GM18499 (cell line): ENCODE data around the gene MOV10L1.
"Not testable (repeated sequence)": the region's sequence is repeated elsewhere in the genome, so short reads cannot be mapped to it uniquely, and the experiment has no call there.

Experiments used
- ATAC-seq: cut with Tn5 transposase; IDR thresholded peaks from one replicate; pipeline ENCODE4 v1.9.1; 2021; ENCODE audit warnings: moderate number of reproducible peaks; ENCODE audit not compliant: insufficient read depth, unreplicated experiment

MOV10L1 gene

DNA sequence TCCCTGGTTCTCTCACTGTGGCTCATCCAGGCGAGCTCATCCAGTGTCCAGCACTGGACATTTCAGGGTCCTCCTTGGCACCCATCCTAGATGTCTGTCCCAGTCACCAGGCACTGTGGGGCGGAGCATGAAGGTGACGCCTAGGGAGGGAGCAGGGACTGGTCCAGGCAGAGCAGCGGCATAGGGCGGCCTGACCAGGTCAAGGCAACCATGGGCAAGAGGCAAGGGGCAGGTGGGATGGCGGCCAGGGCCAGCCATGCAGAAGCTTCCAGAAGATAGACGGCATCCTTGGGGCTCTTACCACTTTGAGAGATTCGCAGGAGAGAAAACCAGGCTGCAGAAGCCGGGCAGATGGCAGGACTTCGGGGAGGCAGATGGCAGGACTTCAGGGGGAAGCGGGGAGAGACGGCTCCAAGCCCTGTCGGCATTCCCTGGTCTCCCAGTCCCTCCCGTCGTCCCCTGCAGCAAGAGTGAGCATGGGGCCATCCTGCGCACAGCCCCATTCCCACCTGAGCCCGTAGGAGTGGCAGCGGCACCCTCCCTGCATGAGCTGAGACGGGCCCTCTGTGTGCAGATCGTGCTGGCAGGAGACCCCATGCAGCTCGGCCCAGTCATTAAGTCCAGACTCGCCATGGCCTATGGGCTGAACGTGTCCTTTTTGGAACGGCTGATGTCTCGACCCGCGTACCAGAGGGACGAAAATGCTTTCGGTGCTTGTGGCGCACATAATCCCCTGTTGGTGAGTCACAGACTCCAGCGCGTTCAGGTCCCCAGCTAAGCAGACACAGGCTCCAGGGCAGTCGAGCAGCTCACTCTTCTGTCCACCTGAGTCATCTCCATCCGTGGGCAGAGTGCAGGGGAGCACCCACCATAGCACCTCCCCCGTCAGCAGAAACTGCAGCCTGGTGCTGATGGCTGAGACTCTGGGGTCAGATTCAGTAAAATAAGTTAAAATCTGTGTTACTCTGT is 60.6 kb downstream of the MOV10L1 start:
- no peak for ATAC-seq

DNA sequence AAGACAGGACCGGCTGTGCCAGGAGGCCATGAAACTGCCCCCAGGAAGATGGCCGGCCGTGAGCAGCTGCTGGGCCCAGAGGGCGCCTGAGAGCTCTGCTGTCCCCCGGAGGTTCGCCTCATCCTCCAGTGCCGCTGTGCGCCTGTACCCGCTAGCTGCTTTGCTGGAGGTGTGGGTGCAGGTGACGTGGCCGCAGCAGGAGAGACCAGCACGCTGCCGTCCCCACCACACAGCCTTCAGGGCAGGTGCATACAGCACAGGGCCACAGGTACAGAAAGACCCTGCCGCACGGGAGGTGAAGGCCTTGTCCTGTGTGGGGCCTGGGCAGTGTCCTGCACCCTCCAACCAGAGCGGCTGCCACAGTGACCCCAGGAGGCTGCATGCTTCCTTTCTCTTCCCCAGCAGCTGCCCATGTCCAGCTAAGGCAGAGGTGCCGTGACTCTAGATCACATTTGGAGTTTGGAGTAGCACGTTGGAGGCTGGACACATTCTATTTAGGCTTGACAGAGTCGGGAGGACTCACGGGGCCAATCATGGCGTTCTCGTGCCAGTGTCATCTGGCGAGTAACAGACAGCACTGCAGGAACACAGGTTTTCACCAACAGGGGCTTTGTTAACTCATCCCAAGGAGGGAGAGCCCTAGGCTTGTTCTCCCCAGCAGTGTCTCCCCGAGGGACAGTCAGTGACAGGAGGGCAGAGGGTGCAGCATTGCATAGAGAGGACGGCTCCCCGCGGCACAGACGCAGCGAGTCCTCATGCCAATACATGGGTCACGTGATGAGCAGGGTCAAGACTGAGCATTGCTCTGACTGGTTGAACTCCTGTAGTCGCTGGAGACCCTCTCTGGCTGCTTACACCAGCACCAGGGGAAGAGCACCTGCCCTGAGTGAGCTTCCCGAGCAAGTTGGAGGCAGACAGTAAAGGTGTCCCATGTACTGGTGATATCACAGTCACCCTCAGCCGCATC is 62.0 kb downstream of the MOV10L1 start:
- ATAC-seq = no peak

DNA sequence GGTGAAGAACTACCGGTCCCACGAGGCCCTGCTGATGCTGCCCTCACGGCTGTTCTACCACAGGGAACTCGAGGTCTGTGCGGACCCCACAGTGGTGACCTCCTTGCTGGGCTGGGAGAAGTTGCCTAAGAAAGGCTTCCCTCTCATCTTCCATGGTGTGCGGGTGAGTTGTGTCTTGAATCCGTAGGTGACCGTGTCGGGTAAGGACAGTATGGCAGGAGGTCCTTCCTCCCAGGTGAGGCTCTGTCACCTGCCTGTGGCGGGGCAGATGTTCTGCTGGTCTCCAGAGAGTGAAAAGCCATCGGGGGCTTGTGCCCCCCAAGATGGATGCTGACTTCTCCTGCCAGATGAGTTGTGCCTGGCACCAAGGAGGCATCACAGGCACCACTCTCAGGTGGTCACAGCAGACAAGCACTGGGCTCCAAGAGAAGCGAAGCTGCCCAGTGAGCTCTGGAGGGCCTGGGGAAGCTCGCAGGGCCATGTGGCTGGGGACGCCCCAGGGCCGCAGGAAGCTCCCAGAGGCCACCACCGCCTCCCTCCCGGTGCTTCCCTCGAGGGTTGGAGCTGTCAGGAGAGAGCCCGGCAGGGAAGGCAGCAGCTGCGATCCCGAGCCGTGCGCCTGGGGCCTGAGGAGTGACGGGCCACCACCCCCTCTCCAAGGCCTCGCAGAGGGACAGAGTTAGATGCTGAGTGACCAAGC is 63.4 kb downstream of the MOV10L1 start:
- no peak for ATAC-seq

DNA sequence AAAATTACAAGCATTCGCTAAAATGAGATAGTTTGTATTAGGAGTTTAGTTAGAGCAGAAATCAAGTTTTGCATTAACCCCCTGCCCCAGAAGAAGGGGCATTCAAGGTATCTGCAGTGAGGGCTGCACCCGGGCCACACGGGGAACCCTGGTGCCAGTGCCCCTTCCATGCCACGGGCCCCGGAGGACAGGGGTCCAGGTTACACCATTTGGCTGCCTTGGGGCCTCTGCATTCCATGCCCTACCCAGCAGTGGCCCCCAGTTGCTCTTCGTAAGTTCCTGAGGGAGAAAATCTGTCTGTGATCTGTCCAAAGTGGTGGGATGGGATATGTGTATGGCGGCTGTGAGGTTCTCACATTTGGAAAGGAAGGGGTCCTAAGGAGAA is 63.9 kb downstream of the MOV10L1 start:
- no peak for ATAC-seq

DNA sequence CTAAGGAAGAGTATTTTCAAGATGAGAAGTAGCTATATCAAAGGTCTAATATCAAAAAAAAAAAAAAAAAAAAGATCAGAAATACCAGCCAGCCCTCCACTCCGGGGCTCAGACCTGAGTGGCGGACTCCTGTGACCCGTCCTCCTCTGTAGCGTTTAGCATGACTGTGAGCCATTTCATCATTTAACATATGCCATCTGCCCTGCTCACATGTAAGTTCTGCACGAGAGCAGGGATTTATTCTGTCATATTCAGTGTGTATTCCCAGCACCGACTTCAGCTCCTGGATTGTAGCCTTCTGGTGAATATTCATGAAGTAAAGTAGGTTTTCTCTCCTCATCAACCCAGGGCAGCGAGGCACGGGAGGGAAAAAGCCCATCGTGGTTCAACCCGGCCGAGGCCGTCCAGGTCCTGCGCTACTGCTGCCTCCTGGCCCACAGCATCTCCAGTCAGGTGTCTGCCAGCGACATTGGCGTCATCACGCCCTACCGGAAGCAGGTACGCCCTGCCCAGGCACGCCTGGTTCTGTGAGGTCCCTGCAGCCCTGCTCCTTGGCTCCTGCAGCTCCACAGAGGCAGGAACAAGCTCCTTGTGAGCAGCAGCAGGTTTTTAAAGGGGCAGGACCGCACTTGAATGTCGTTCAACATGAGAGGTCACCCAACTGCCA is 68.0 kb downstream of the MOV10L1 start:
- ATAC-seq = no peak

DNA sequence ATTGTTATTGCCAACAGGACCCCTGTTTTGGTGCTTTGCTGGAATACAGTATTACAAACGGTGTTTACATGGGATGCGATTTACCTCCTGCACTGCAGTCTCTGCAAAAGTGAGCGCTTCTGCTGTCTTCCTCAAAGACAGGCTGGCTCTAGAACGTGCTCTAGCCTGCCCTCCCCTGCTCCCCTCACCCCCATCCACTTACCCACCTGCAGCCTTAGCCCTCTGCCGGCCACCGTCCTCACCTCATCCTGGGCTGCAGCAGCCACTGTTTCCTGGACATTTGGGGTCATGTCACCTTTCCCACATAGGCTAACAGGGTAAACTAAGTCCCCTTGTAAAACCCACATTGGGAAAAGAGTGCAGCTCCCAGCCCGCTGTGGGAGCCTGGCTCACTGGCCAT is 71.1 kb downstream of the MOV10L1 start:
- ATAC-seq = no peak

DNA sequence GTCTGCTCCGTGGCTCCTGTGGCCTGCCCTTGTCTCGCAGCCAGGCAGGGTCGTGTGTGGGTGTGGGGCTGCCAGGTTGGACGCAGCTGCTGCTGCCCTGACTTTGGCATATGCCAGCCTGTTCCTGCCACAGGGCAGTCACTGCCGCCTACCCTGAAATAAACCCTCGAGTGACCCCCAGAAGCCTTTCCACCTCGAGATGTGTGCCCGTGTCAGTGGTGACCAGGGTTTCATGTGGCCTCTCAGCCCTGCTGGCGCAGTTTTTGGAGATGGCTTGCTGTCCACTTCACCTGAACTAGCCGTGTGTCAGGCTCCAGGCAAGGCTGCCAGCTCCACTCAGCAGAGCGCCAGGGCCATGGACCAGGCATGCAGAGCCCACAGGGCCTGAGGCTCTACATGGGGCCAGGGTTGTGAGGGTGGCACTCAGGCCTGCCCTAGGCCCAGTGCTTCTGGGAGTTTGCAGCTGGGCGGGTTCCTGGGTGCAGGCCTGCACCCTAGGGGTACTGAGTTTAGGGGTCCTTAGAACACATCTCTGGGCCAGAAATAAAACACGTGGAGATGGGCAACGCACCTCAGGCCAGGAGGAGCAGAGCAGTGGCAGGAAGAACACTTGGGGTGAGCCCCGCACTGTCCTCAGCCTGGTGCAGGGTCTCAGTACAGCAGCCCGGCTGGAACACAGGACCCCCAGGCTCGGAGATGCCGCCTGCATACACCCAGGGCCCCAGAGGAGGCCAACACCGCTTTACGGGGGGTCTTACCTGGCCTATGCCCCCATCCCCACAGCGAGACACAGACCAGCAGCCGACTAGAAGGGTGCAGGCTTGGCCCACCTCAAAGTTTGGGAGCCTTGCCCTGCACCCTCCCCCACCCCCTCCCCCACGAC is 71.9 kb downstream of the MOV10L1 start:
- no peak for ATAC-seq

DNA sequence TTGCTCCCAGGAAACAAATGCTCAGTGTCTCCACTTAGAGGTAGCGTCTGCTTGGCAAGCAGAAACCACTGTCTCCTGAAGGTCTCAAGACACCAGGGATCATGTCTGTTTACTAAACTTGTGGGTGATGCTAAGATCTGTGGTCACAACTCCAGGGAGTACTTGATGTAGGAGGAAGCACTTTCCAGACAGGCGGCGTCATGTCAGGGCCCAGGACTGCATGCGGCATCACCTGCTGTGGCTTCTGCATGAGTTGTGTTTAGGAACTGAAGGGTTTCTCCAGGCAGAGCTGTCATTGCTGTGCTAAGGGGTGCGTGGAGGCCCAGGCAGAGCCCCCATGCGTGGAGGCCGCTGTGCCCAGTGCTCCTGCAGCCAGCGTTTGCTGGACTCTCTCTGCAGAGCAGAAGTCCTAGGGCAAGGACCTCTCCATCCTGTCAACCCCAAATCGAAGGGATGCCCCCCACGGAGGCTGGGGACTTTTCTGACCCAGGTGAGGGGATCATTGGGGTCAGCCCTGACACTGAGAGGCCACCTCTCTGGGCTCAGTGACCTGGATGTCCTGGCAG is 72.7 kb downstream of the MOV10L1 start:
- ATAC-seq = no peak

DNA sequence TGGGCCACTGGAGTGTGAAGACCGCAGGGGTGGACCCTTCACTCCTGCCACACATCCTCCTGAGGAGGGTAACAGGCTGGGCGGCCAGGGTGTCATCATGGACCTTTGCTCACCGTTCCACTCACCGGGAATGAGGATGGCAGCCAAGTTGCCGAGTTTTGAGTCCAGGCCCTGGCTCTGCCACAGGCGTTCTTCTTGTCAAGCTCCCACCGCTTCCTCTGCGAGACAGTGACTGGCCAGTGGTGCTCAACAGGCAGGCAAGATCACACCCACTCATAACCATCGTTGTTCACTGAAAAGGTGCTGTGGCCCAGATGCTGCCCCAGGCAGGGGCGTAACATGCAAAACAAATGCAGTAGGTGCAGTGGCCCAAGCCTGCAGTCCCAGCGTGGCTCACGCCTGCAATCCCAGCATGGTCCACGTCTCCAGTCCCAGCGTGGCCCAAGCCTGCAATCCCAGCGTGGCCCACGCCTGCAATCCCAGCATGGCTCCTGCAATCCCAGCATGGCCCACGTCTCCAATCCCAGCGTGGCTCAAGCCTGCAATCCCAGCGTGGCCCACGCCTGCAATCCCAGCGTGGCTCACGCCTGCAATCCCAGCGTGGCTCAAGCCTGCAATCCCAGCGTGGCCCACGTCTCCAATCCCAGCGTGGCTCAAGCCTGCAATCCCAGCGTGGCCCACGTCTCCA is 75.8 kb downstream of the MOV10L1 start:
- ATAC-seq = no peak

DNA sequence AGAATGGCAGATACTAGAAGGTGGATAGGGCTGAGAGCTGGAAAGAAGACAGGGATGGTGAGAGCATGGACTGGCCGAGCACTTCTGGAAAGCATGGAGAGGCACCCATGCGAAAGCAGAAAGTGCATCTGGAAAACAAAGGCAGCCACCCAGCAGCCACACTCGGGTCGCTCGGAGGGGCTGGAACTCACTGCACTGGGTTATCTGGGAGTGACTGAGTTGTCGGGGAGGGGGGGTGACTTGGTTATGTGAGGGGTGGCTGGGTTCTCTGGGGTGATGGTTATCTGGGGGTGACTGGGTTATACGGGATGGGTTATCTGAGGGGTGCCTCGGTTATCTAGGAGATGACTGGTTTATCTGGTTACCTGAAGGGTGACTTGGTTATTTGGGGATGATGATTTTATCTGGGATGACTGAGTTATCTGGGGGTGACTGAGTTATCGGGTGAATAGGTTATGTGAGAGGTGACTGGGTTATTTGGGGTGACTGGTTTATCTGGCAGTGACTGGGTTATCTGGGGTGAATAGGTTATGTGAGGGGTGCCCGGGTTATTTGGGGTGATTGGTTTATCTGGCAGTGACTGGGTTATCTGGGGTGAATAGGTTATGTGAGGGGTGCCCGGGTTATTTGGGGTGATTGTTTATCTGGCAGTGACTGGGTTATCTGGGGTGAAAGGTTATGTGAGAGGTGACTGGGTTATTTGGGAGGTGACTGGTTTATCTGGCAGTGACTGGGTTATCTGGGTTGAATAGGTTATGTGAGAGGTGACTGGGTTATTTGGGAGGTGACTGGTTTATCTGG is 78.1 kb downstream of the MOV10L1 start:
- no peak for ATAC-seq

DNA sequence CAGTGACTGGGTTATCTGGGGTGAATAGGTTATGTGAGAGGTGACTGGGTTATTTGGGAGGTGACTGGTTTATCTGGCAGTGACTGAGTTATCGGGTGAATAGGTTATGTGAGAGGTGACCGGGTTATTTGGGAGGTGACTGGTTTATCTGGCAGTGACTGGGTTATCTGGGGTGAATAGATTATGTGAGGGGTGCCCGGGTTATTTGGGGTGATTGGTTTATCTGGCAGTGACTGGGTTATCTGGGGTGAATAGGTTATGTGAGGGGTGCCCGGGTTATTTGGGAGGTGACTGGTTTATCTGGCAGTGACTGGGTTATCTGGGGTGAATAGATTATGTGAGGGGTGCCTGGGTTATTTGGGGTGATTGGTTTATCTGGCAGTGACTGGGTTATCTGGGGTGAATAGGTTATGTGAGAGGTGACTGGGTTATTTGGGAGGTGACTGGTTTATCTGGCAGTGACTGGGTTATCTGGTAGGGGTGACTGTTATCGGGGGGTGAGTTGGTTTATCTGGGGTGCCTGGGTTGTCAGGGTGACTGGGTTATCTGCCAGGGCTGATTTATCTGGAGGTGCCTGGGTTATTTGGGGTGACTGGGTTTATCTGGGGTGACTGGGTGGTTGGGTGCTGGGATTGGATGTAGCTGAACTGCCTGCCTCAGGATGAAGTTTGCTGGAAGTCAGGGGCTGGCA is 78.8 kb downstream of the MOV10L1 start:
- ATAC-seq = not testable (repeated sequence)

DNA sequence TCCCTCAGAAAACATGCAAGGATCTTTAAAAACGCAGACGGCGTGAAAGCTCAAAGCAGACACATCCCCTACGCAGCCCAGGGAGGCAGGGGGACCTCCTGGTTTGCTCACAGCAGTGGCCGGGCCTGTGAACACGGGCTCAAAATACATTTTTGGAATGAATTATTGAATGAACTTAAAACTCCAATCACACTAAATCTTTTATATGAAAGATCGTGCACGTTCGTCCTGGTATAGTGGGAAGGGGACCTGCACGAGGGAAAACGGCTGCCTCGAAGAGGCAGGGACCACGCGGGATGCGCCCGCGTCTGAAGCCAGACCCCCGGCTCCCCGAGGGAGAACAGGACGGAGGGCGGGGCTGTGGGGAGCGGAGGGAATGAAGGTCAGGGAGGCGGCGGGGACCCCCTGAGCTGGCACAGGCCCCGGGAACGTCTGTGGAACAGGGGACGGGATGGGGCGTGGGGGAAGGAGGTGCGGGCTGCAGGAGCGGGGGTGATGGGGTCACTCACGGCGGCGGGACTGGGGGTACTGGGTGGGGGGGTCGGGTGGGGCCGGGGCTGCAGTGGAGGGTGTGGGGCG is 79.5 kb downstream of the MOV10L1 start:
- no peak for ATAC-seq

DNA sequence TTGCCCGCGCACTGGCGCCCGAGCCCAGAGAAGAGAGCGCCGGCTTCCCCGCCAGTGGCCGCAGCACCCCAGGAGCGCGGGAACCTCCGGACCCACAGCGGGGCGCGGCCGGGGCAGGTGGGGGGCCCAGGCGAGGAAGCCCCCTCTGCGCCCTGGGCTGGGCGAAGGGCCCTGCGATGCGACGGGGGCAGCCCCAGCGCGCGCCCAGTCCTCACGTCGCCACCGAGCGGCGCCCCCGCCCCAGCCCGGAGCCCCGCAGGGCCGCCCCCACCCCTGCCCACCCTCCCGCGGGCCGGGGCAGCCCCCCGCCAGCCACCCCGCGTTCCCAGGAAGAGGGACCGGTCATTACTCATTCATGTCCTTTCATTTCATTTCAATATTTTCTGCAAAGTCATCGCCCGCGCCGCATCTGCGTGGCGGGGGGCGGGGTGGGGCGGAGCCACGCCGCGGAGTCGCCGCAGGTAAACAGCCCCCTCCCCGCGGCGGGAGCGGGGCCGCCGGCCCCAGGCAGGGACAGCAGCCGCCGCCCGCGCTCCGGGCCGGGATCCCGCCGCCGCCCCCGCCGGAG is 80.1 kb downstream of the MOV10L1 start:
- no peak for ATAC-seq

DNA sequence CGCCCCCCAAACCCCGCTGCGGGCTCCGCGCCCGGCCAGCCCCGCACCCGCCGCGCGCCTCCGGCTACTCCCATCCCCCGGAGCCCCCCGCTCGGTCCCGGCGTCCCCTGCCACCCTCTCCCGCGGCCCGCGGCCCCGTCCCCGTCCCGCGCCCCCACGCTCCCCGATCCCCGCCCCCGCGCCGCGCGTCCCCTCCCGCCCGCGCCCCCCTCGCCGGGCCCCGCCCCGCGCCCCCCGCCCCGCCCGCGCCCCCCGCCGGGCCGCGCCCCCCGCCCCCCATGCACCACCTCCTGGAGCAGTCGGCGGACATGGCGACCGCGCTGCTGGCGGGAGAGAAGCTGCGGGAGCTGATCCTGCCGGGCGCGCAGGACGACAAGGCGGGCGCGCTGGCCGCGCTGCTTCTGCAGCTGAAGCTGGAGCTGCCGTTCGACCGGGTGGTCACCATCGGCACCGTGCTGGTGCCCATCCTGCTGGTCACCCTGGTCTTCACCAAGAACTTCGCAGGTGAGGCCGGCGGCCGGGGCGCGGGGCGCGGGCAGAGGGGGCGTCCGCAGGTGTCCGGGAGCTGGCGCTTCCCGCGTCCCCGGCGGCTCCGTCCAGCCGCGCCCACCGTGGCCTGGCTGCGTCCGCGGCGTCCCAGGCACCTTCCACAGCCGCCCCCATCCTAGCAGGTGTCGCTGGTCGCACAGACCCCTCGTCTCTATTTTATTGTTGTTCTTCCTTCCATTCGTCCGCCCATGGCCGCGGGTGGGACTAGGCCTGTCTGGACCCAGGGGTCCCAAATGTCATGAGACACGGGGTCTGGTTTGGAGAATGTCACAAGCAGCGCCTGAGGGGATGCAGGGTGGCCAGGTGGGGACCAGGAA is 80.9 kb downstream of the MOV10L1 start, which contains the start of gene PANX2:
TSS of gene PANX2 (plus strand) at position 279 of the 866 bp plus-strand sequence. CDS start at position 279, 0 bp downstream.
- ATAC-seq = no peak
